ENCODE results near the gene CFAP206.

- no peak for TF ChIP-seq EP300 (IDR thresholded peaks at IDR 0.05; ENCODE audit: borderline replicate concordance)
- TF ChIP-seq ZBTB7A (IDR thresholded peaks at IDR 0.05; ENCODE audit: low read depth), result no peak
- TF ChIP-seq CREB1 (IDR thresholded peaks at IDR 0.05; ENCODE audit: low read depth), result no peak
Measured at GRCh38 chr6:87501809-87502572, 94.2 kb downstream of the CFAP206 start.

Measured in Ishikawa (cell line).